Measurements from ENCODE around the gene FKBP1A.

DNA sequence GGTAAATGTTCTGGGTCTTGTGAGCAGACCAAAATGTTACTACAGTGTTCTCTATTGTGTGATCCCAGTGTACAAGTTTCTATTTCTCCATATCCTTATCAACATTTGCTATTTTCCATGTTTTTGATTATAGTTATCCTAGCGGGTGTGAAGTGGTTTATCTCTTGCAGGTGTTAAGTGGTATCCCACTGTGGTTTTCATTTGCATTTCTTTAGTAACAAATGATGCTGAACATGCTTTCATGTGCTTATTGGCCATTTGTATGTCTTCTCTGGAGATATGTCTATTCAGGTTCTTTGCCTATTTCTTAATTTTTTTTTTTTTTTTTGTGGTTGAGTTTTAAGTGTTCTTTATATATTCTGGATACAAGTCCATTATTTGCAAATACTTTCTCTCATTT is 38.3 kb upstream of the FKBP1A start:
- no peak for TF ChIP-seq CTCF (IDR thresholded peaks at IDR 0.05 in 2 of 3, conservative IDR thresholded peaks at IDR 0.05 in 1 of 3; ENCODE audit: control insufficient read depth in 2 of 3, extremely low read depth in 1 of 3, insufficient read depth in 1 of 3, low read depth in 3 of 3, low read length in 3 of 3)
- no peak for TF ChIP-seq MAX (IDR thresholded peaks at IDR 0.05; ENCODE audit: low read depth, low read length)
- TF ChIP-seq POLR2A (IDR thresholded peaks at IDR 0.05; ENCODE audit: low read depth, low read length) = no peak

Data from GM12878 (cell line).